CD14-positive monocyte (primary cell): ENCODE measurements around the gene STK11IP. TPM values are rescaled to one million over a fixed set of nuclear protein-coding genes. Genes with fewer than 3 reads are reported as not detected.
A peak's percentile ranks its signal among the peaks of the same experiment; 100 is the strongest.

ENCODE experiments used
- DNase-seq, 3 donors: peaks; one replicate each; pipeline ENCODE4 v3.0.0-alpha.2; 2011 to 2022
- H2AFZ ChIP-seq: 2 replicates; pipeline ENCODE4 v1.6.0; 2012; ENCODE audit warnings: mild to moderate bottlenecking, low read depth, low read length, inconsistent platforms; ENCODE audit not compliant: insufficient read depth, poor library complexity, severe bottlenecking
- H3K27ac ChIP-seq, 2 donors: 1 replicate in 1 of 2; 2 replicates in 1 of 2; pipeline ENCODE4 v1.5.1; 2012 to 2013; ENCODE audit warnings: low read length in 2 of 2, control low read depth in 1 of 2, inconsistent platforms in 1 of 2, low read depth in 1 of 2, mild to moderate bottlenecking in 1 of 2
- H3K27me3 ChIP-seq, 2 donors: one replicate each; pipeline versions ENCODE4 v1.6.0 to v1.6.1; 2011 to 2013; ENCODE audit warnings: low read length in 2 of 2; ENCODE audit not compliant: control insufficient read depth in 2 of 2, insufficient read depth in 2 of 2
- H3K36me3 ChIP-seq, 2 donors: replicated peaks in 1 of 2; 1 replicate in 1 of 2; 2 replicates in 1 of 2; pipeline versions ENCODE4 v1.5.1 to v1.6.1; 2012 to 2013; ENCODE audit warnings: low read length in 2 of 2, control low read depth in 1 of 2, inconsistent platforms in 1 of 2, mild to moderate bottlenecking in 1 of 2; ENCODE audit not compliant: insufficient read depth in 2 of 2, control insufficient read depth in 1 of 2
- H3K4me1 ChIP-seq, 2 donors: 1 replicate in 1 of 2; 2 replicates in 1 of 2; pipeline versions ENCODE4 v1.5.1 to v1.6.1; 2012 to 2013; ENCODE audit warnings: low read length in 2 of 2, control low read depth in 1 of 2, inconsistent platforms in 1 of 2, mild to moderate bottlenecking in 1 of 2, moderate library complexity in 1 of 2; ENCODE audit not compliant: insufficient read depth in 2 of 2, control insufficient read depth in 1 of 2
- H3K4me2 ChIP-seq: replicated peaks from 2 replicates; pipeline ENCODE3; 2012; ENCODE audit warnings: low read length, moderate library complexity, mild to moderate bottlenecking; ENCODE audit not compliant: poor library complexity, severe bottlenecking; ENCODE audit errors: extremely low read depth
- H3K4me3 ChIP-seq, 3 experiments: fragments of 200-600 bp in 1 of 3; sonication (generic) in 1 of 3; replicated peaks in 1 of 3; 1 replicate in 2 of 3; 2 replicates in 1 of 3; pipeline ENCODE4 v1.5.1; 2011 to 2013; ENCODE audit warnings: low read length in 3 of 3, mild to moderate bottlenecking in 3 of 3, control low read depth in 2 of 3, low read depth in 2 of 3, inconsistent platforms in 1 of 3, moderate library complexity in 1 of 3
- H3K79me2 ChIP-seq: 2 replicates; pipeline ENCODE4 v1.6.0; 2012; ENCODE audit warnings: mild to moderate bottlenecking, control low read depth, inconsistent platforms, low read length, moderate library complexity; ENCODE audit not compliant: insufficient read depth
- H3K9ac ChIP-seq: 2 replicates; pipeline ENCODE4 v1.6.0; 2017; ENCODE audit warnings: low read length, mild to moderate bottlenecking; ENCODE audit not compliant: insufficient read depth, poor library complexity, severe bottlenecking
- H3K9me3 ChIP-seq, 2 donors: replicated peaks in 1 of 2; 1 replicate in 1 of 2; 2 replicates in 1 of 2; pipeline versions ENCODE4 v1.5.1 to v1.6.1; 2012 to 2013; ENCODE audit warnings: low read length in 2 of 2, control low read depth in 1 of 2; ENCODE audit not compliant: control insufficient read depth in 1 of 2, insufficient read depth in 1 of 2
- H4K20me1 ChIP-seq: 2 replicates; pipeline ENCODE4 v1.6.0; 2012; ENCODE audit warnings: mild to moderate bottlenecking, low read length, control low read depth, moderate library complexity; ENCODE audit not compliant: insufficient read depth
- H3K27ac Mint-ChIP-seq, 7 donors: one replicate each; pipeline ENCODE4 v1.8.0; 2020; ENCODE audit warnings: mild to moderate bottlenecking in 7 of 7, mixed read lengths in 7 of 7, moderate library complexity in 6 of 7, inconsistent platforms in 2 of 7
- H3K27me3 Mint-ChIP-seq, 3 donors: one replicate each; pipeline ENCODE4 v1.8.0; 2021 to 2022; ENCODE audit warnings: low read depth in 3 of 3, mild to moderate bottlenecking in 3 of 3, mixed read lengths in 3 of 3, moderate library complexity in 3 of 3, inconsistent platforms in 1 of 3
- H3K36me3 Mint-ChIP-seq, 2 donors: one replicate each; pipeline ENCODE4 v1.8.0; 2020; ENCODE audit warnings: mixed read lengths in 2 of 2, inconsistent platforms in 1 of 2, mild to moderate bottlenecking in 1 of 2
- H3K4me1 Mint-ChIP-seq: one replicate; pipeline ENCODE4 v1.8.0; 2020; ENCODE audit warnings: mild to moderate bottlenecking, mixed read lengths
- H3K4me3 Mint-ChIP-seq, 2 donors: one replicate each; pipeline ENCODE4 v1.8.0; 2020; ENCODE audit warnings: mild to moderate bottlenecking in 2 of 2, mixed read lengths in 2 of 2, moderate library complexity in 1 of 2
- H3K9me3 Mint-ChIP-seq, 7 donors: one replicate each; pipeline ENCODE4 v1.8.0; 2020 to 2022; ENCODE audit warnings: mixed read lengths in 7 of 7, mild to moderate bottlenecking in 6 of 7, moderate library complexity in 6 of 7, inconsistent platforms in 2 of 7
- CTCF ChIP-seq: fragments of 200-600 bp; IDR thresholded peaks from one replicate; pipeline ENCODE4 v1.8.0; 2022; ENCODE audit warnings: antibody characterized with exemption, mild to moderate bottlenecking
- WGBS: methylation state at CpG from one replicate; pipeline ENCODE4 v1.1.5; 2013; ENCODE audit warnings: missing lambda C conversion rate; ENCODE audit not compliant: insufficient coverage; 5-methylcytosine and 5-hydroxymethylcytosine counted together
- intact Hi-C, 2 donors: fragments of 100-400 bp; cut with micrococcal nuclease; formaldehyde crosslinking; loops; one replicate each; pipeline versions ENCODE4 v1.15.0 to v1.15.1; 2023
- polyA plus RNA-seq, 3 donors: library from polyadenylated mRNA; depleted of rRNA in 1 of 3; unstranded in 2 of 3; stranded (reverse) in 1 of 3; fragments of 300-500 nt in 2 of 3; fragments of >200 nt in 1 of 3; fragmentation: Illumina TruSeq in 2 of 3; gene quantifications; 1 replicate in 2 of 3; 2 replicates in 1 of 3; pipeline ENCODE4 v1.2.3, GENCODE V29; 2012 to 2021

The STK11IP gene
- polyA plus RNA-seq, 3 donors = 13.0 to 79.1 (median 15.7) TPM

- Histone ChIP-seq H3K36me3 (peaks cover 72 to 82% of the 10 kb centered on the region in 2 donors), H3K9me3 (no peaks in the 10 kb centered on the region), H3K4me2 (no peak overlapping the region), H4K20me1 (no peaks in the 10 kb centered on the region), H3K9ac (no peak overlapping the region), H3K4me3 (no peak overlapping the region), H3K27ac (no peak overlapping the region), H2AFZ (no peak overlapping the region), H3K4me1 (peaks cover 13 to 14% of the 10 kb centered on the region in 2 donors), H3K79me2 (no peaks in the 10 kb centered on the region), H3K27me3 (no peaks in the 10 kb centered on the region)
- Mint-ChIP-seq H3K4me3 (no peak overlapping the region), H3K36me3 (peaks cover 80 to 91% of the 10 kb centered on the region in 2 donors), H3K9me3 (no peaks in the 10 kb centered on the region), H3K4me1 (peaks cover 17% of the 10 kb centered on the region), H3K27me3 (no peaks in the 10 kb centered on the region), H3K27ac (peak overlapping the region in 1 of 7 donors; percentile 67)
- no peak for TF ChIP-seq CTCF
- intact Hi-C loops = loop anchor here in 1 of 2 donors (10.0 kb wide), 1 partner anchor 434 kb away; the partner anchor contains the start of genes CNPPD1, RETREG2 and SLC23A3
- 83% methylated on average over 13 of the region's 15 CpGs for WGBS
- DNase-seq = no peak
These were observed 10.8 kb downstream of the STK11IP start for GRCh38 chr2:219608399-219608964.

GRCh38 chr2:219609149-219609750 is 11.6 kb downstream of the STK11IP start:
- peaks cover 80 to 90% of the 10 kb centered on the region in 2 donors for H3K36me3 ChIP-seq
- no peaks in the 10 kb centered on the region for H3K27me3 ChIP-seq
- H3K9me3 ChIP-seq = no peaks in the 10 kb centered on the region
- DNase-seq = no peak
- Mint-ChIP-seq H3K27ac (peak overlapping the region in 2 of 7 donors; percentile 19 to 79), H3K4me3 (no peak overlapping the region), H3K27me3 (no peaks in the 10 kb centered on the region), H3K4me1 (peaks cover 9% of the 10 kb centered on the region), H3K36me3 (peaks cover 82 to 96% of the 10 kb centered on the region in 2 donors), H3K9me3 (no peaks in the 10 kb centered on the region)
- H3K4me3 ChIP-seq = no peak overlapping the region
- H3K9ac ChIP-seq = no peak overlapping the region
- 96% methylated on average over 11 of the region's 13 CpGs for WGBS
- no peak overlapping the region for H2AFZ ChIP-seq
- TF ChIP-seq CTCF = no peak
- H3K4me1 ChIP-seq = peaks cover 5 to 6% of the 10 kb centered on the region in 2 donors
- H3K4me2 ChIP-seq = no peak overlapping the region
- intact Hi-C loops = loop anchor here in 1 of 2 donors (10.0 kb wide), 1 partner anchor 434 kb away; the partner anchor contains the start of genes CNPPD1, RETREG2 and SLC23A3
- no peaks in the 10 kb centered on the region for H4K20me1 ChIP-seq
- no peaks in the 10 kb centered on the region for H3K79me2 ChIP-seq
- no peak overlapping the region for H3K27ac ChIP-seq
